ENCODE results near the gene BHLHA9.

The BHLHA9 gene

GRCh38 chr17:1256699-1257098 is 13.5 kb upstream of the BHLHA9 start:
- no peak for DNase-seq

- no peak for DNase-seq
These were observed 10.0 kb upstream of the BHLHA9 start for GRCh38 chr17:1260086-1260769.

GRCh38 chr17:1260770-1261161 is 9.5 kb upstream of the BHLHA9 start:
- DNase-seq, result no peak

- DNase-seq, result no peak
These were observed 6.0 kb upstream of the BHLHA9 start for GRCh38 chr17:1264196-1264595.

DNA sequence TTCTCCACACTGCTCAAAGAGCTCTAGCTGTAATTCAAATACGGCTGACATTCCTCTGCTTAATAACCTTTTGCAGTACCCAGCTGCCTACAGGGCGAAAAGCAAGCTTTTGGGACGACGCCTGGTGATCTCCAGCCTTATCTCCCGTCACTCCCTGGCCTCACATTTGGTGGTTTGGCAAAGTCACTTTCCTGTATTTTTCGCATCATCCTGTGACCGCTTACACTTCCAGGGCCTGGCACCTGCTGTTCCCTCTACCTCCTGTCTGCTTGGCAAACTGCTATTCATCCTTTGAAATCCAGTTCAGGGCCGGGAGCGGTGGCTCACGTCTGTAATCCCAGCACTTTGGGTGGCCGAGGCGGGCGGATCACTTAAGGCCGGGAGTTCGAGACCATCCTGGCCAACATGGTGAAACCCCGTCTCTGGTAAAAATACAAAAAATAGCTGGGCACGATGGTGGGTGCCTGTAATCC is 2.7 kb upstream of the BHLHA9 start:
- no peak for DNase-seq

DNA sequence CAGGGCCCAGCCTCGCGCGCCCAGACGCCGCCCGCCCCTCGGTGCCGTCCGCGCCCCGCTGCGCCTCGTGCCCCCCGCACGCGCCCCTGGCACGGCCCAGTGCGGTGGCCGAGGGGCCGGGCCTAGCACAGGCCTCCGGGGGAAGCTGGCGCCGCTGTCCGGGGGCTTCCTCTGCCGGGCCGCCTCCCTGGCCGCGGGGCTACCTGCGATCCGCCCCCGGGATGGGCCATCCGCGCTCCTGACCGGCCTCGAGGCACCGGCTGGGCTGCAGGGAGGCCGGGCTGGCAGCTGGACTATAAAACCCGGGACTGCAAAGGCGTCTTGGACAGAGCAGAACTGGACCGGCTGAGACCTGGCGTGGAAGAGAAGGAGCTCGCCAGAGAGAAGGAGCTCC is 783 bp downstream of the BHLHA9 start:
- no peak for DNase-seq

DNA sequence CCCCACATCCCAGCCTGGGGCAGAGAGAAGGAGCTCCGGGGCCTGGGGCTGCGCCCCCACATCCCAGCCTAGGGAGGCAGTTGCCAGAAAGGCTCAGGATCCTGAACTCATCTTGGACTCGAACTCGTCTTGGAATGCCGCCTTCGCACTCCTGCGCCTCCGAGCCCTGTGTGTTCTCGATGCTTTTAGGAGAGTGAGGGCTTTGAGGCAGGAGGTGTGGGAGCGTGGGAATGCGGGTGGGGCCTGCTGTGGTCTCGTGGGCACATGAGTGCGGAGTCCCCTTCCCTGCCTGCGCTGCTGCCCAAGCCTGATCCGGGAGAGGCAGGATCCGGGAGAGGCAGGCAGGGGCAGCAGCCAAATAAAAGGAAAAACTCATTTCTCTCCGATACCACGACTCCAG is 1.2 kb downstream of the BHLHA9 start:
- DNase-seq, result no peak

DNA sequence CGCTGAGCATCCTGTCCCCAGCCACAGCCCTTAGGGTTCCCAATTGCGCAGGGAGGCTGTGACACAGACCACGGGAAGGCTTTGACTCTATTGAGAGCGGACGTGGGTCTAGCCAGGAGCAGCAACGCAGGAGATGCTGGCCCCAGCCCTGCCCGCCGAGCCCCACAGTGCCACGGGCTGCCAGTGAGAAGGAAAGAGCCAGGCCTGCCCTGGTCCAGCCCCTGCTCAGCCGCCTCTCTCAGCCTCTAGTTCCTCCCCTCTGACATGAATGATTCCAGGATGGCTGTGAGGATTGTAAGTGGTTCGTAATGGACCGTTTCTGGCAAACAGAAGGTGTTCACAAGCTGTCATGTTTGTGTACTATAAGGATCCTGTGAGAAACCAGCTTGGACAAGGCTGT is 2.5 kb downstream of the BHLHA9 start:
- DNase-seq, result no peak

GRCh38 chr17:1273492-1274244 is 3.4 kb downstream of the BHLHA9 start:
- no peak for DNase-seq

GRCh38 chr17:1274245-1274608 is 4.0 kb downstream of the BHLHA9 start:
- DNase-seq, result no peak

- DNase-seq, result no peak
These were observed 5.1 kb downstream of the BHLHA9 start for GRCh38 chr17:1275205-1275961.

GRCh38 chr17:1275962-1276736 is 5.9 kb downstream of the BHLHA9 start:
- peak; percentile 42 for DNase-seq

DNA sequence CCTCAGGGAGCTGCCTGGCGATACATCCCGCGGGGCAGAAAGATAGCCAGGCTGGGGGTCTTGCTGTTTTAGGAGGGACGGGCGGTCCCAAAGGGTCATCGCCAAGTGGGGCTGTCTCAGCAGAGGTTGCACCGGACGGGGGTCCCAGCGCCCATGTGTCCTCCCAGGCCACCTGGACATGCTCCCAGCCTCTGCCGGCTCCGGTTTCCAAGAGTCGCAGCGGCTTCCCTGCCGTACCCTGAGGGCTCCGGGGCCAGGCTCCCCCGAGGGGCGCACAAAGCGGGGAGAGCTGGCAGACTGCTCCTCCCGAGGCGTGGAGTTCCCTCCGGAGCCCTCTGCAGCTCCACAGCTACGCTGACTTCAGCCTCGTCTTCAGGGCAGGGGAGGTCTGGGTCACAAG is 10.4 kb downstream of the BHLHA9 start:
- no peak for DNase-seq

DNA sequence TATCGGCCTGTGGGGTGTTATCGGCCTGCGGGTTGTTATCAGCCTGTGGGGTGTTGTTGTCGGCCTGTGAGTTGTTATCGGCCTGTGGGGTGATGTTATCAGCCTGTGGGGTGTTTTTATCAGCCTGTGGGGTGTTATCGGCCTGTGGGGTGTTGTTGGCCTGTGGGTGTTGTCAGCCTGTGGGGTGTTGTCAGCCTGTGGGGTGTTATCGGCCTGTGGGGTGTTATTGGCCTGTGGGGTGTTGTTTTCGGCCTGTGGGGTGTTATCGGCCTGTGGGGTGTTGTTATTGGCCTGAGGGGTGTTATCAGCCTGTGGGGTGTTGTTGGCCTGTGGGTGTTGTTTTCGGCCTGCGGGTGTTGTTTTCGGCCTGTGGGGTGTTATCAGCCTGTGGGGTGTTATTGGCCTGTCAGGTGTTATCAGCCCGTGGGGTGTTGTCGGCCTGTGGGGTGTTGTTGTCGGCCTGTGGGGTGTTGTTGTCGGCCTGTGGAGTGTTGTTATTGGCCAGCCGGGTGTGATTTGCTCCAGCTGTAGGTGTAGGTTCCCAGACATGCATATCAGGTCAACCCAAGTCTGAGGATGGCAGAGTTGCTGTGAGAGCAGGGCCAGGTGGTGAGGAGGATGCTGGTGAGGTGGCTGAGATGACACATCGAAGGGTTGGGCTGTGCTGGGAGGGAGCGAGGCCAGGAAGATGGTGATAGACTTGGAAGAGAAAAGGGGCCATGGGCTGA is 16.3 kb downstream of the BHLHA9 start:
- no peak for DNase-seq

DNA sequence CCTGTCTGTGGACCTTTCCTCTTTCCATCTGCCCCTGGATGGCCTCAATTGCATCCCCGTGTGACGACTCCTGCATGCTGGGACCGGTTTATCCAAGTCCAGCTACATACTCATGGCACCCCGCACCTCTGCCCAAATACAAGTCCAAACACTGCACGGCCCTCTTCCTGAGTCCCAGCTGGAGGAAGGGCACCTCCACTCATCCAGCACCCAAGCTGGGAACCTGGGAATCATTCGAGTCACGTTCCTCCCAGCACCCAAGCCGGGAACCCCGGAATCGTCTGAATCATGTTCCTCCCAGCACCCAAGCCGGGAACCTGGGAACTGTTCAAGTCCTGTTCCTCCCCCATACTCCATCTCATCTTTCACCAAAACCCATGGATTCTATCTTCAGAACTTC is 19.5 kb downstream of the BHLHA9 start:
- DNase-seq, result no peak

DNA sequence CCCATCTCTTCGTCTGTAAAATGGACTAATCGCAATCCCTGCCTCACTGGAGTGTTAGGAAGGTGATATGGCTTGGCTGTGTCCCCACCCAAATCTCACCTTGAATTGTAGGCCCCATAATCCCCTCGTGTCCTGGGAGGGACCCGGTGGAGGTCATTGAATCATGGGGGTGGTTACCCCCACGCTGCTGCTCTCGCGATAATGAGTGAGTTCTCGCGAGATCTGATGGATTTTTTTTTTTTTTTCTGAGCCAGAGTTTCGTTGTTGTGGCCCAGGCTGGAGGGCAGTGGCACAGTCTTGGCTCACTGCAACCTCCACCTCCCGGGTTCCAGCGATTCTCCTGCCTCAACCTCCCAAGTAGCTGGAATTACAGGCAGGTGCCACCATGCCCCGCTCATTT is 20.4 kb downstream of the BHLHA9 start:
- no peak for DNase-seq

DNA sequence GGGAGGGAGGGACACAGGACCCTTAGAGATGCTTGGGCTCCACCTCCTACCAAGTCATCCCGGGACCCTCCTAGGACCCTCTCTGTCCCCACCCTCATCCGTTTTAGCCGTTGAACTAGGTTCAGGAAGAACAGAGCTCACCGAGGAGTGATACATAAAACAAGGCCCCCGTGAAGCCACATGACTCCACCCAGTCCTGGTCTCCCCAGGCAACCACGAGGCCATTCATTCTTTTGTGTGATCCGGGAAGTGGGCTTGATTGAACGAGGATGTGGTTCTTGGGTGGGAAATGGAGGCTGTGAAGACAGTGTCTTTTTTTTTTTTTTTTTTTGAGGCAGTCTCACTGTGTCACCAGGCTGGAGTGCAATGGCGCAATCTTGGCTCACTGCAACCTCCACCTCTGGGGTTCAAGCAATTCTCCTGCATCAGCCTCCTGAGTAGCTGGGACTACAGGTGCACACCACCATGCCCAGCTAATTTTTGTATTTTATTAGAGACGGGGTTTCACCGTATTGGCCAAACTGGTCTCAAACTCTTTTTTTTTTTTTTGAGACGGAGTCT is 24.0 kb downstream of the BHLHA9 start:
- no peak for DNase-seq

GRCh38 chr17:1298606-1299005 is 28.4 kb downstream of the BHLHA9 start:
- DNase-seq, result no peak

- no peak for DNase-seq
These were observed 29.5 kb downstream of the BHLHA9 start for GRCh38 chr17:1299552-1300370.

GRCh38 chr17:1300371-1300905 is 30.2 kb downstream of the BHLHA9 start:
- DNase-seq, result no peak

GRCh38 chr17:1301546-1301945 is 31.3 kb downstream of the BHLHA9 start:
- no peak for DNase-seq
